Endothelial cell of umbilical vein (primary cell): ENCODE data around the gene C3orf70. TPM values are rescaled to one million over a fixed set of nuclear protein-coding genes. Genes with fewer than 3 reads are reported as not detected.

ENCODE experiments used
- BruUV-seq: library from RNA; stranded (reverse); fragments of 400-500 nt; replicated peaks from 2 replicates; lab custom pipeline; 2021; lab: Mats Ljungman, UMichigan
- CTCF ChIA-PET: fragments of 300-600, 350-600 bp; sonication (Branson Sonifier 250); formaldehyde crosslinking; loops from one replicate; lab custom pipeline; 2021; ENCODE audit warnings: antibody characterized with exemption, inconsistent platforms; lab: Charles Lee
- POLR2A ChIA-PET: fragments of 300-600, 350-600 bp; sonication (Branson Sonifier 250); formaldehyde crosslinking; loops from one replicate; lab custom pipeline; 2021; ENCODE audit warnings: antibody characterized with exemption, inconsistent platforms; lab: Charles Lee
- DNase-seq: peaks from one replicate; pipeline ENCODE4 v3.0.0-alpha.2; 2011; ENCODE audit warnings: low read depth, low spot score
- FAIRE-seq: peaks from 2 replicates; lab custom pipeline; 2011; peaks lifted over from hg19 to GRCh38; lab: Jason Lieb, UNC
- H2AFZ ChIP-seq: 2 replicates; pipeline ENCODE4 v1.6.0; 2012; ENCODE audit warnings: low read depth, low read length, control low read depth, inconsistent platforms
- H3K27ac ChIP-seq: 2 replicates; pipeline ENCODE4 v1.5.1; 2011; ENCODE audit warnings: low read depth, mild to moderate bottlenecking, control low read depth, low read length, moderate library complexity; ENCODE audit not compliant: insufficient read depth
- H3K27me3 ChIP-seq, 2 experiments: 2 replicates each; pipeline versions ENCODE4 v1.6.0 to v1.6.1; 2011; ENCODE audit warnings: low read length in 2 of 2, mixed read lengths in 1 of 2; ENCODE audit not compliant: control insufficient read depth in 2 of 2, insufficient read depth in 2 of 2
- H3K36me3 ChIP-seq, 2 experiments: 2 replicates in 1 of 2; 3 replicates in 1 of 2; pipeline ENCODE4 v1.5.1; 2011; ENCODE audit warnings: low read length in 2 of 2, mild to moderate bottlenecking in 1 of 2, moderate library complexity in 1 of 2; ENCODE audit not compliant: control insufficient read depth in 2 of 2, insufficient read depth in 2 of 2; ENCODE audit errors: extremely low read depth in 1 of 2
- H3K4me1 ChIP-seq: 3 replicates; pipeline ENCODE4 v1.5.1; 2011; ENCODE audit warnings: mild to moderate bottlenecking, low read length; ENCODE audit not compliant: control insufficient read depth, insufficient read depth; ENCODE audit errors: extremely low read depth
- H3K4me2 ChIP-seq: 2 replicates; pipeline ENCODE4 v1.6.1; 2011; ENCODE audit warnings: low read length, control low read depth, mixed read lengths; ENCODE audit not compliant: insufficient read depth
- H3K4me3 ChIP-seq, 3 experiments: fragments of 200-600 bp in 1 of 3; sonication (generic), shearing (Covaris generic) in 1 of 3; replicated peaks in 1 of 3; 2 replicates each; pipeline ENCODE4 v1.5.1; 2011 to 2016; ENCODE audit warnings: control low read depth in 3 of 3, low read length in 3 of 3, mild to moderate bottlenecking in 2 of 3, inconsistent platforms in 1 of 3, low read depth in 1 of 3, moderate library complexity in 1 of 3; ENCODE audit not compliant: insufficient read depth in 1 of 3
- H3K79me2 ChIP-seq: 2 replicates; pipeline ENCODE4 v1.6.0; 2012; ENCODE audit warnings: low read length, inconsistent platforms; ENCODE audit not compliant: control insufficient read depth, insufficient read depth
- H3K9ac ChIP-seq: replicated peaks from 2 replicates; pipeline ENCODE3; 2011; ENCODE audit warnings: low read length, control low read depth; ENCODE audit not compliant: insufficient read depth; ENCODE audit errors: extremely low read depth
- H3K9me1 ChIP-seq: replicated peaks from 3 replicates; pipeline ENCODE4 v1.6.0; 2011; ENCODE audit warnings: mild to moderate bottlenecking, low read length; ENCODE audit not compliant: control insufficient read depth, insufficient read depth; ENCODE audit errors: extremely low read depth
- H3K9me3 ChIP-seq: replicated peaks from 2 replicates; pipeline ENCODE4 v1.5.1; 2012; ENCODE audit warnings: low read length, inconsistent platforms; ENCODE audit not compliant: control insufficient read depth, insufficient read depth
- H4K20me1 ChIP-seq: replicated peaks from 2 replicates; pipeline ENCODE3; 2011; ENCODE audit warnings: mild to moderate bottlenecking, low read length; ENCODE audit not compliant: control insufficient read depth, insufficient read depth; ENCODE audit errors: extremely low read depth
- EZH2 ChIP-seq: IDR thresholded peaks from 2 replicates; pipeline ENCODE4 v1.6.1; 2012; ENCODE audit warnings: borderline replicate concordance, low read depth, mild to moderate bottlenecking, moderate library complexity, low read length, inconsistent platforms; ENCODE audit not compliant: severe bottlenecking
- FOS ChIP-seq: IDR thresholded peaks from 2 replicates; pipeline ENCODE4 v1.6.1; 2011; ENCODE audit warnings: mild to moderate bottlenecking, low read length, moderate library complexity, borderline replicate concordance; ENCODE audit not compliant: insufficient read depth
- GATA2 ChIP-seq: IDR thresholded peaks from 2 replicates; pipeline ENCODE4 v1.7.0; 2011; ENCODE audit warnings: low read depth, mild to moderate bottlenecking, moderate library complexity, mixed read lengths, low read length; ENCODE audit not compliant: insufficient read length, insufficient read depth
- JUN ChIP-seq: IDR thresholded peaks from 2 replicates; pipeline ENCODE4 v1.6.1; 2011; ENCODE audit warnings: borderline replicate concordance, low read depth; ENCODE audit not compliant: insufficient read length, insufficient read depth
- MYC ChIP-seq: IDR thresholded peaks from one replicate; pipeline ENCODE4 v1.6.1; 2011; ENCODE audit warnings: mild to moderate bottlenecking, low read depth, low read length
- POLR2A ChIP-seq: IDR thresholded peaks from 2 replicates; pipeline ENCODE4 v1.6.1; 2012; ENCODE audit warnings: low read depth, mild to moderate bottlenecking, control low read depth, low read length
- POLR2AphosphoS5 ChIP-seq: IDR thresholded peaks from 2 replicates; pipeline ENCODE4 v1.6.1; 2012; ENCODE audit warnings: low read depth, mild to moderate bottlenecking, control low read depth, low read length, moderate library complexity; ENCODE audit not compliant: insufficient read depth
- dilution Hi-C: fragments of 300-500 bp; cut with MboI; formaldehyde crosslinking; loops from one replicate; pipeline ENCODE4 v1.15.0; 2019; ENCODE audit warnings: low sequenced_read_pairs; ENCODE audit not compliant: extremely low pct_ligation_motif_present
- intact Hi-C: fragments of 100-400 bp; cut with micrococcal nuclease; formaldehyde crosslinking; loops from one replicate; pipeline ENCODE4 v1.10.0; 2022
- polyA plus RNA-seq, 4 experiments: library from polyadenylated mRNA; depleted of rRNA in 3 of 4; stranded (reverse) in 3 of 4; unstranded in 1 of 4; fragments of >200 nt; gene quantifications; 2 replicates each; pipeline versions ENCODE4 v1.2.1 to v1.2.3, GENCODE V29; 2011 to 2012; ENCODE audit warnings: missing spikeins in 1 of 4
- total RNA-seq: library from RNA; stranded (reverse); gene quantifications from 2 replicates; pipeline ENCODE4 v1.2.3, GENCODE V29; 2021
- TF ChIP-seq, protein P1 (sequence below), 2 donors: IDR thresholded peaks; 1 replicate in 1 of 2; 2 replicates in 1 of 2; pipeline ENCODE4 v1.5.1; 2011; ENCODE audit warnings: low read length in 2 of 2, mild to moderate bottlenecking in 2 of 2, moderate library complexity in 2 of 2, control low read depth in 1 of 2, inconsistent platforms in 1 of 2, low read depth in 1 of 2; ENCODE audit not compliant: insufficient read depth in 1 of 2; ENCODE audit errors: extremely low read depth in 1 of 2
- TF ChIP-seq, protein P2 (sequence below): IDR thresholded peaks from 2 replicates; pipeline ENCODE4 v1.6.1; 2011; ENCODE audit not compliant: insufficient read depth, insufficient read length

Gene C3orf70
- total and polyA plus RNA-seq, 2 donors (not counting 3 experiments of a cell fraction or from before 2014, with no cell fraction given), result 0.08 to 0.20 TPM

DNA sequence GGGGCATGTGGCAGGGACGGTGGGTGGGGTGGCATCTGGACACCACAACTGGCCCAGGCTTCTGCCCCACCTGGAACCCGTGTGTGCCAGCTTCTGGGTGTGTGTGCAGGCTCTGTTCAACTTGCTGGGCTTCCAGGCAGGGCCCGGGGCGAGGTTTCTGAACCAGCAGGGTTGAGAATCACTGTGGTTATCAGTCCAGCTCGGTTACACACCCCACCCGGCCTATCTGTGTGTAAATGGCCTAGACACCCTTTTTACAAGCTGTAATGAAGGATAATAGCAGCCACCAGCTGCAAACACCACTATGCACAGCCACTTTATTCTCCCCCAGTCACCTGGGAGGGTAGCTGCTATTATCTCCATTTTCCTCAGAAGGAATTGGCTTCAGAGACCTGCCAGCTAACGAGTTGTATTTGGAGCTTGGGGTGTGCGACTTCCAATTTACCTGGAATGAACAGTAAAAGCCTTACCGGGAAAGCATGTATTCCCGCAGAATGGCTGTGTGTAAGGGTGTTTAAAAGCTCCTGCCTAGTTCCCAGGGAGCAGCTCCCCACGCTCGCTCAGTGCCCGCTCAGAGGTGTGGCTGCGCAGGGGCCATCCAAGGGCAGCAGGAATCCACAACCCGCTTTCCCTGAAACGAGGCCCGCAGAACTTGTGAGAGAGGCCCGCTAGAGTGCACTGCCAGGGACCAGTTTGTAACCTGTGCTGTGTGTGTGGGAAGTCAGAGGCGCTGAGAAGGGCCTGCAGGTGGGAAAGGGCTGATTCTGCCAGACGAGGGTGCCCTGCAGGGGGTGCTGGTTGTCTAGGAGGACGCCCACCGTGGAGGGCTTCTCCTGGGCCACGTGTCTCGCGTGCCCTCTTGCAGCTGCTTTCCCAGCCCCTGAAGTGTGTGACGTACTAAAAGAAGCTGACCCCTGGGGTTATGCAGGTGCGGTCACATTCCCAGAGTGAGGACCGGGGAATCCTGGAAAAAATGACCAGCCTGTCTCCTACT lies 83.5 kb downstream of the C3orf70 start:
- no peak overlapping the region for H3K9ac ChIP-seq
- TF ChIP-seq FOS (no peak), MYC (no peak), EZH2 (no peak), POLR2AphosphoS5 (no peak), POLR2A (no peak), JUN (no peak), GATA2 (no peak)
- TF ChIP-seq, protein P1, sequence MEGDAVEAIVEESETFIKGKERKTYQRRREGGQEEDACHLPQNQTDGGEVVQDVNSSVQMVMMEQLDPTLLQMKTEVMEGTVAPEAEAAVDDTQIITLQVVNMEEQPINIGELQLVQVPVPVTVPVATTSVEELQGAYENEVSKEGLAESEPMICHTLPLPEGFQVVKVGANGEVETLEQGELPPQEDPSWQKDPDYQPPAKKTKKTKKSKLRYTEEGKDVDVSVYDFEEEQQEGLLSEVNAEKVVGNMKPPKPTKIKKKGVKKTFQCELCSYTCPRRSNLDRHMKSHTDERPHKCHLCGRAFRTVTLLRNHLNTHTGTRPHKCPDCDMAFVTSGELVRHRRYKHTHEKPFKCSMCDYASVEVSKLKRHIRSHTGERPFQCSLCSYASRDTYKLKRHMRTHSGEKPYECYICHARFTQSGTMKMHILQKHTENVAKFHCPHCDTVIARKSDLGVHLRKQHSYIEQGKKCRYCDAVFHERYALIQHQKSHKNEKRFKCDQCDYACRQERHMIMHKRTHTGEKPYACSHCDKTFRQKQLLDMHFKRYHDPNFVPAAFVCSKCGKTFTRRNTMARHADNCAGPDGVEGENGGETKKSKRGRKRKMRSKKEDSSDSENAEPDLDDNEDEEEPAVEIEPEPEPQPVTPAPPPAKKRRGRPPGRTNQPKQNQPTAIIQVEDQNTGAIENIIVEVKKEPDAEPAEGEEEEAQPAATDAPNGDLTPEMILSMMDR (IDR thresholded peaks at IDR 0.05; ENCODE audit: extremely low read depth in 1 of 2, insufficient read depth in 1 of 2, low read depth in 1 of 2, low read length in 2 of 2), result no peak
- TF ChIP-seq, protein P2, sequence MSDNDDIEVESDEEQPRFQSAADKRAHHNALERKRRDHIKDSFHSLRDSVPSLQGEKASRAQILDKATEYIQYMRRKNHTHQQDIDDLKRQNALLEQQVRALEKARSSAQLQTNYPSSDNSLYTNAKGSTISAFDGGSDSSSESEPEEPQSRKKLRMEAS, result no peak
- H3K4me3 ChIP-seq, result no peak overlapping the region
- no peaks in the 10 kb centered on the region for H3K36me3 ChIP-seq
- BruUV-seq, result no TSS peak
- POLR2A ChIA-PET, result no interaction called here
- no peaks in the 10 kb centered on the region for H3K9me3 ChIP-seq
- CTCF ChIA-PET, result interaction anchor here (1.3 kb wide), 1 partner anchor 36 kb away, joined by 3 read pairs; no protein-coding TSS in a partner anchor
- intact Hi-C loops (no loop called here), dilution Hi-C loops (no loop called here)
- no peak overlapping the region for H2AFZ ChIP-seq
- no peak overlapping the region for H3K27ac ChIP-seq
- no peak overlapping the region for H3K4me2 ChIP-seq
- no peaks in the 10 kb centered on the region for H3K4me1 ChIP-seq
- FAIRE-seq (no peak), DNase-seq (no peak)
- no peaks in the 10 kb centered on the region for H3K79me2 ChIP-seq
- no peaks in the 10 kb centered on the region for H3K9me1 ChIP-seq
- H3K27me3 ChIP-seq, result no peaks in the 10 kb centered on the region
- no peaks in the 10 kb centered on the region for H4K20me1 ChIP-seq
